NCI-H2196 treated with DMSO at 0.1 percent for 48 hours (cell line): ENCODE results near the gene HPD.

ENCODE experiments used
- DNase-seq: peaks from one replicate; lab custom pipeline; 2025; ENCODE audit not compliant: unreplicated experiment; lab: John Stamatoyannopoulos, UW

HPD gene

DNA sequence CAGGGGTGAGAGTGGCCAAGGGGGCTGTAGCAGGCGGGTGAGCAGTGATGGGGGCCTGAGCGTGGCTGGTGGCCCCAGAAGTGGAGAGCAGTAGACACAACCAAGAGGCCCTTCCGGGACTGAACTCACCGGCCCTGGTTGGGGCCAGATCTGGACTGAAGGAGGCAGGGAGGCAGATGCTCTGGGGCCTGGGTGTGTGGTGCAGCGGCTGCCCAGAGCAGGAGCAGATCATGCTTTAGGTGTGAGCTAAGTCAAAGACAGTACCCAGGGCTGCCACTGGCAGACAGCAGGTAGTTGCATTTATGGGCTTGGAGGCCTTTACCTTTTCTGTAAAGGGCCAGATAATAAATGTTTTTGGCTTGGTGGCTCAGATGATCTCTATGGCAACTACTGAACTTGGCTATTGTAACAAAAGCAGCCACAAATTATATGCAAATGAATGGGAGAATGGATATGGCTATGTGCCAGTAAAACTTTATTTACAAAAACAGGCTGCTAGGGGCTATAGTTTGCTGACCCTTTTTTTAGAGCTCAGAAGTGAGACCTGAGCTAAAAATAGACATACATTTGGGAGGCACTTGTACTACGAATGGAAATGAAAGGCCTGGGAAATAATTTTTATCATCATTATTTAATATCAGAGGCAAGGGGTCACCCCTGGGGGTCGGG lies 29.3 kb downstream of the HPD start:
- DNase-seq = no peak

DNA sequence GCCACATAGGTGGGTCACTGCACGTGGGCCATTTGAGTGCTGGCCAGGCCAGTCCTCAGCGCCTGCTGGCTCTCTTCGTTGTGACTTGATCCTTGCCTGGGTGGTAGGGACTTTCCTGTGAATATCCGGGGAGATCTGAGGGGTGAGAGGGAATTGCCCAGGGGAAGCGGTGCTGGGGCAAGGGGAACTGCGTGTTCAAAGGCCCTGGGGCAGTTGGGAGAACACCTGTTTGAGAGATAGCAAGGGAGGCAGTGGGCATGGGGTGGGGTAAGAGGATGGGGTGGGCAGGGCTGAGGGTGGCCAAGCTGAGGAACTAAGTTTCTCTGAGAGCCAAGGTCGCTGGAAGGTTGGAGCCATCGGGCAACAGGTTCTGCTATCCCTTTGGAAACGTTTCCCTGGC lies 29.8 kb downstream of the HPD start:
- DNase-seq = no peak

- no peak for DNase-seq
Observed at GRCh38 chr12:121828306-121828705, 30.4 kb downstream of the HPD start.

GRCh38 chr12:121827351-121828099 lies 31.1 kb downstream of the HPD start:
- no peak for DNase-seq

DNA sequence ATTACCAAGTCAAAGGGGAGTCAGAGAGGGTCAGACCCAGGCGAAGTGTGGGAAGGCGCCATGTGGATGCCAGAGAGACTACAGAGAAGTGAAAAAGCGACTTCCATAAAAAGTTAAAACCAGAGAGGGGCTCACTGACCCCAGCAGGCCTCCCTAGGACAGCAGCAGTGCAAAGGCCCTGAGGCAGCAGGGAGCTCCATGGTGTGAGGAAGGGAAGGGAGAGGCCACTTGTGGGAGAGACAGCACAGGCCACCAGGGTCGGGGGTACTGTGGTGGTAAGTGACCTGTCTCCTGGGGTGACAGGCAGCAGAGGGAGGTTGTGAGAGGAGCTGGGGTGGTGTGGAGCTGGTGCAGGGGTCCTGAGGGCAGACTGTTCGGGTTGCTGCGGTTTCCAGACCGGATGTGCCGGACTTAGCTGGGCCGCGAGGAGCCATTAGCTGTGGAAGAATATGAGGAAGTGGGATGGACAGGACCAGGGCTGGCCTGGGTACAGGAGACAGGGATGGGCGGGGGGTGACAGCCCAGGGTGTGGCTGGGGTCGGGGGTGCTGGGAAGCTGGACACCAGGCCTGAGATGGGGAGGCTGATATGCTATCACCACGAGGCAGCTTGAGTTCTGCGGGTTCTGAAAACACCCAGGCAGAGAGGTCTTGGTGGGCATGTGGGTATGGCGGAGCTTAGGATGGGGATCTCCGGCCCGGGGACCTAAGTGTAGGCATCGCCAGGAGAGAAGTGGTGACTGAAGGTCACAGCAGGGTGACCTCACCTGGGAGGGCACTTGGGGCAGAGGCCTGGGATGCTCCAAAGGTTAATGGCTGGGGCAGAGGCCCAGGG lies 32.1 kb downstream of the HPD start:
- DNase-seq = no peak

DNA sequence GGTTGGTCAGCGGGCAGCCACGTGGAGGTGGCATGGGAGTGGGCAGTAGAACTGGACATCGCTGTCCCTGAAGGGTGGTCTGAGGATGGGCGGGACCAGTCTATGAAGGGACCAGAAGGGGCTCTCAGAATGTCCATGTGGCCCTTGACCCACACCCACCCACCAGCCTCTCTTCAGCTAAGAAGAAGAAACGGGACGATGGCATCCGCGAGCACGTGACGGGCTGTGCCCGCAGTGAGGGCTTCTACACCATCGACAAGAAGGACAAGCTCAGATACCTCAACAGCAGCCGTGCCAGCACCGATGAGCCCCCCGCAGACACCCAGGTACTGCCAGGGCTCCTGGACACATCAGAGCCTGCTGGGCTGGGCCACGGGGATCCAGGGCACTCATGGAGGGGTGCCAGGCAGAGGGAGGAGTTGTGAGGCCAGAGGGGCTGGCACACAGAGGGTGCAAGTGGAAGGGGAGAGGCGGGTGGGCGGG lies 33.6 kb downstream of the HPD start:
- no peak for DNase-seq

DNA sequence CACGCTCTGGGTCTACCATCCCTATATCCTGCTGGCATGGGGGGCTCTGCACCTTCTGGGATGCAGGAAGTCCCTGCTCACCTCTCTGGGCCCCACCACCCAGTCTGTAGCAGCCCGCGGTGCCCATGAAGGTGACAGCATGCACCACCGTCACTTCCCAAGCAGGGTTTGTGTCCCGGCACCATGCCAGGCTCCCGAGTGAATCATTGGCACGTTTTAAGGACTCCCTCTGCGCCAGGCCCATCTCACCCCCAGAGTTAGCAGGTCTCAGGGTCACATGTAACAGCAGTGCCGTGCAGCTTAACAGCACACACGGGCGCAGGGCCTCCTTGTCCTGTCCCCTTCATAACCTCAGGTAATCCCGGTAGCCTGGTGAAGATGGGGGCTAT lies 34.9 kb downstream of the HPD start:
- no peak for DNase-seq

GRCh38 chr12:121823101-121823726 lies 35.4 kb downstream of the HPD start:
- no peak for DNase-seq

DNA sequence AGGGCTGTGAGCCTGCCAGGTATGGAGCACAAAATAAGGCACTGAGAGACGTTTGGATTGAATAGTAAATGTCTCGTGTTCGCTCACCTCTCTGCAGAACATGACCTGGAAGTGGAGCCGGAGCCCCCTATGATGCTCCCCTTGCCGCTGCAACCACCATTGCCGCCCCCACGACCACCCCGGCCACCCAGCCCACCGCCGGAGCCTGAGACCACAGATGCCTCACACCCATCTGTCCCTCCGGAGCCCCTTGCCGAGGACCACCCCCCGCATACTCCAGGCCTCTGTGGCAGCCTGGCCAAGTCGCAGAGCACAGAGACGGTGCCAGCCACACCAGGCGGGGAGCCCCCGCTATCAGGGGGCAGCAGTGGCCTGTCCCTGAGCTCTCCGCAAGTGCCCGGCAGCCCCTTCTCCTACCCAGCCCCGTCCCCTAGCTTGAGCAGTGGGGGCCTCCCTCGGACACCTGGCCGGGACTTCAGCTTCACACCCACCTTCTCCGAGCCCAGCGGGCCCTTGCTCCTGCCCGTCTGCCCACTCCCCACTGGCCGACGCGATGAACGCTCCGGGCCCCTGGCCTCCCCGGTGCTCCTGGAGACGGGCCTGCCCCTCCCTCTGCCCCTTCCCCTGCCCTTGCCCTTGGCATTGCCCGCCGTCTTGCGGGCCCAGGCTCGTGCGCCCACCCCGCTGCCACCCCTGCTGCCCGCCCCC lies 36.1 kb downstream of the HPD start:
- no peak for DNase-seq

GRCh38 chr12:121820056-121820455 lies 38.6 kb downstream of the HPD start:
- no peak for DNase-seq

GRCh38 chr12:121819212-121819949 lies 39.3 kb downstream of the HPD start:
- DNase-seq = no peak

GRCh38 chr12:121817648-121818043 lies 41.0 kb downstream of the HPD start:
- no peak for DNase-seq

- no peak for DNase-seq
Observed at GRCh38 chr12:121816925-121817647, 41.6 kb downstream of the HPD start.

DNA sequence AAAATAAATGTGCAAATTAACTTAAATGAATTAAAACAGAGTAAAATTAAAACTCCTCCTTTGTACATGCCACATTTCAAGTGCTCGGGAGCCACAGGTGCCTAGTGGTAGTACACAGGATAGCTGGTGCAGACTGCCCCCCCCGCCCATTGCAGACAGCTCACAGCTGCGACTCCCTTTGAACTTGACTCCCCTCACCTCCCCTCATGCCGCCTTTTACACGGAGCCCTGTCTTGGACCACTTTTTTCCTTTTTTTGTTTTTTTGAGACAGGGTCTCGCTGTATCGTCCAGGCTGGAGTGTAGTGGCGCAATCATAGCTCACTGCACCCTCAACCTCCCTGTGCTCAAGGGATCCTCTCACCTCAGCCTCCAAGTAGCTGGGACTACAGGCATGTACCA lies 43.4 kb downstream of the HPD start:
- no peak for DNase-seq

- DNase-seq = no peak
Observed at GRCh38 chr12:121814429-121815119, 44.1 kb downstream of the HPD start.

DNA sequence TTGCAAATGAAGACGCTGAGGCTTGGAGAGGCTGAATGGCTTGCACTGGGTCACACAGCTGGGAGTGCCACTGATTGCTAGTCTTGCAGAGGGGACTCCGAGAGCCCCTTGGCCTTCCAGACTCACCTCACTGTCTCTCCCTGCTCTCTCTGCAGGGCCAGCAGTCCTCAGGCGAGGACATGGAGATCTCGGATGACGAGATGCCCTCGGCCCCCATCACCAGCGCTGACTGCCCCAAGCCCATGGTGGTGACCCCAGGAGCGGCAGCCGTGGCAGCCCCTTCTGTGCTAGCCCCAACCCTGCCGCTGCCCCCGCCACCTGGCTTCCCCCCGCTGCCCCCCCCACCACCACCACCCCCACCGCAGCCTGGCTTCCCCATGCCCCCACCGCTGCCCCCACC lies 44.7 kb downstream of the HPD start:
- DNase-seq = no peak

- DNase-seq = no peak
Observed at GRCh38 chr12:121812921-121813896, 45.5 kb downstream of the HPD start.
